Left forelimb (tissue), 1 donor: ENCODE data around the gene ATP13A2.
A peak's percentile ranks its signal among the peaks of the same experiment; 100 is the strongest.

Experiments
- DNase-seq: peaks from one replicate; pipeline ENCODE4 v3.0.0-alpha.2; 2018; ENCODE audit warnings: low spot score

Gene ATP13A2

GRCh38 chr1:17004466-17005364 is 7.0 kb downstream of the ATP13A2 start:
- no peak for DNase-seq

GRCh38 chr1:17002524-17002902 is 9.2 kb downstream of the ATP13A2 start:
- no peak for DNase-seq

- DNase-seq = no peak
Measured at GRCh38 chr1:17001760-17002523, 9.8 kb downstream of the ATP13A2 start.

GRCh38 chr1:16999863-17000262 is 11.9 kb downstream of the ATP13A2 start:
- DNase-seq = no peak

- DNase-seq = no peak
Measured at GRCh38 chr1:16998589-16998988, 13.1 kb downstream of the ATP13A2 start.

GRCh38 chr1:16996845-16997244 is 14.9 kb downstream of the ATP13A2 start:
- DNase-seq = no peak

GRCh38 chr1:16993521-16994038 is 18.1 kb downstream of the ATP13A2 start:
- no peak for DNase-seq

GRCh38 chr1:16992675-16993074 is 19.1 kb downstream of the ATP13A2 start:
- no peak for DNase-seq

- DNase-seq = no peak
Measured at GRCh38 chr1:16992102-16992501, 19.6 kb downstream of the ATP13A2 start.

- no peak for DNase-seq
Measured at GRCh38 chr1:16991571-16991970, 20.2 kb downstream of the ATP13A2 start.

- DNase-seq = no peak
Measured at GRCh38 chr1:16989676-16990391, 21.9 kb downstream of the ATP13A2 start.

GRCh38 chr1:16988210-16988609 is 23.5 kb downstream of the ATP13A2 start:
- DNase-seq = no peak

GRCh38 chr1:16986962-16987361 is 24.8 kb downstream of the ATP13A2 start:
- no peak for DNase-seq

GRCh38 chr1:16986560-16986959 is 25.2 kb downstream of the ATP13A2 start:
- no peak for DNase-seq

- no peak for DNase-seq
Measured at GRCh38 chr1:16986113-16986512, 25.6 kb downstream of the ATP13A2 start.

GRCh38 chr1:16984717-16985116 is 27.0 kb downstream of the ATP13A2 start:
- DNase-seq = peak; percentile 81

GRCh38 chr1:16983649-16984048 is 28.1 kb downstream of the ATP13A2 start:
- DNase-seq = no peak

GRCh38 chr1:16982902-16983301 is 28.8 kb downstream of the ATP13A2 start:
- no peak for DNase-seq

- DNase-seq = no peak
Measured at GRCh38 chr1:16981269-16981849, 30.4 kb downstream of the ATP13A2 start.

- no peak for DNase-seq
Measured at GRCh38 chr1:16980473-16981268, 31.1 kb downstream of the ATP13A2 start, which contains the start of gene MFAP2. Gene MFAP2, minus strand, starts transcription at chr1:16980620. Its CDS starts 2,347 bp downstream, at chr1:16978273.
